PFSK-1 (cell line): ENCODE data around the gene HACD1.

Experiments used
- FOXP2 ChIP-seq: optimal IDR thresholded peaks from 2 replicates; pipeline ENCODE3; 2011; ENCODE audit warnings: borderline replicate concordance, control low read depth, inconsistent platforms; ENCODE audit not compliant: insufficient read depth; ENCODE audit errors: extremely low read length, extremely low read depth
- POLR2AphosphoS5 ChIP-seq: IDR thresholded peaks from 2 replicates; pipeline ENCODE4 v1.6.1; 2012; ENCODE audit warnings: low read depth, mild to moderate bottlenecking, control low read depth, low read length, moderate library complexity
- REST ChIP-seq, 2 experiments: IDR thresholded peaks; 2 replicates each; pipeline versions ENCODE4 v1.6.1 to v1.8.0; 2011 to 2012; ENCODE audit warnings: low read depth in 2 of 2, low read length in 2 of 2, control low read depth in 1 of 2, inconsistent platforms in 1 of 2, mild to moderate bottlenecking in 1 of 2, moderate library complexity in 1 of 2; ENCODE audit not compliant: insufficient read depth in 1 of 2
- SIN3A ChIP-seq: IDR thresholded peaks from 2 replicates; pipeline ENCODE4 v1.6.1; 2012; ENCODE audit warnings: mild to moderate bottlenecking, low read length, moderate library complexity, borderline replicate concordance; ENCODE audit not compliant: insufficient read depth
- TAF1 ChIP-seq: IDR thresholded peaks from 2 replicates; pipeline ENCODE4 v1.6.1; 2012; ENCODE audit warnings: low read length, control low read depth, borderline replicate concordance; ENCODE audit not compliant: insufficient read depth

HACD1 gene

GRCh38 chr10:17607603-17608332 lies 9.4 kb downstream of the HACD1 start:
- TF ChIP-seq TAF1 = no peak
- no peak for TF ChIP-seq SIN3A
- TF ChIP-seq POLR2AphosphoS5 = no peak
- TF ChIP-seq REST (IDR thresholded peaks at IDR 0.05; ENCODE audit: insufficient read depth in 1 of 2, low read depth in 2 of 2, low read length in 2 of 2) = no peak
- TF ChIP-seq FOXP2 = no peak

- no peak for TF ChIP-seq FOXP2
- no peak for TF ChIP-seq TAF1
- no peak for TF ChIP-seq SIN3A
These were observed 10.1 kb downstream of the HACD1 start for GRCh38 chr10:17607060-17607459.

- TF ChIP-seq REST (IDR thresholded peaks at IDR 0.05; ENCODE audit: insufficient read depth in 1 of 2, low read depth in 2 of 2, low read length in 2 of 2) = no peak
- TF ChIP-seq POLR2AphosphoS5 = no peak
- TF ChIP-seq TAF1 = no peak
- no peak for TF ChIP-seq SIN3A
- TF ChIP-seq FOXP2 = no peak
These were observed 10.6 kb downstream of the HACD1 start for GRCh38 chr10:17606547-17607040.

- no peak for TF ChIP-seq REST (IDR thresholded peaks at IDR 0.05; ENCODE audit: insufficient read depth in 1 of 2, low read depth in 2 of 2, low read length in 2 of 2)
- no peak for TF ChIP-seq POLR2AphosphoS5
- no peak for TF ChIP-seq SIN3A
- TF ChIP-seq FOXP2 = no peak
- TF ChIP-seq TAF1 = no peak
These were observed 11.2 kb downstream of the HACD1 start for GRCh38 chr10:17605936-17606335.

- TF ChIP-seq POLR2AphosphoS5 = no peak
These were observed 18.1 kb downstream of the HACD1 start for GRCh38 chr10:17599089-17599488.

- TF ChIP-seq POLR2AphosphoS5 (no peak), SIN3A (no peak), FOXP2 (no peak), TAF1 (no peak), REST (IDR thresholded peaks at IDR 0.05; ENCODE audit: insufficient read depth in 1 of 2, low read depth in 2 of 2, low read length in 2 of 2) (no peak)
These were observed 19.8 kb downstream of the HACD1 start for GRCh38 chr10:17597386-17597785.
